HG02610 (cell line): ENCODE results near the gene GBGT1.

Experiments
- ATAC-seq: cut with Tn5 transposase; IDR thresholded peaks from one replicate; pipeline ENCODE4 v1.9.1; 2021; ENCODE audit warnings: mild to moderate bottlenecking, moderate library complexity; ENCODE audit not compliant: unreplicated experiment

Gene GBGT1

DNA sequence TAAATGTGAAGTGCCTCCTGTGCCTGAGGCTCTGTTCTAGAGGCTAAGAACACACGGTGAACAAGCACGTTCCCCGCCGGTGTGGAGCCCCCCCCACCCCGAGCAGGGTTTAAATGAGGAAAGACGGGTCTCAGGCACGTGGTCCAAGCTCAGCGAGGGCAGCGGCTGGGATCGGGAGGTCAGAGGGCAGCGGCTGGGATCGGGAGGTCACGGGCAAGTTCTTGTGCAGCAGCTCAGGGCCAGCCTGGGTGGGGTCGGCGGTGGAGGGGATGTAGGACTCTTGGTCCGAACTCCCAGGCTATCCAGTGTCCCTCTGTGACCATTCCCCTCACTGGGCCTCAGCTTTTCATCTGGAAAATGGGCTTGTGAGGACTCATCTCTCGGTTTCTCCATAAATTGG is 2.7 kb upstream of the GBGT1 start:
- no peak for ATAC-seq

DNA sequence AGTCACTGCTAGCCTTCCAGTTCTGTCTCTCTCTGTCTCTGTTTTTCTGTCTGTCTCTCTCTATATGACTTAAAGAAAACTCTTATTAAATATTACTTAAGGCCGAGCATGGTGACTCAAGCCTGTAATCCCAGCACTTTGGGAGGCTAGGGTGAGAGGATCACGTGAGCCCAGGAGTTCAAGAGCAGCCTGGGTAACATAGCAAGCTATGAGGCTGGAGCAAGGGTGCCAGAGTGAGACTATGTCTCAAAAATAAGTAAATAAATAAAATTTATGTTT is 1.7 kb upstream of the GBGT1 start:
- no peak for ATAC-seq

DNA sequence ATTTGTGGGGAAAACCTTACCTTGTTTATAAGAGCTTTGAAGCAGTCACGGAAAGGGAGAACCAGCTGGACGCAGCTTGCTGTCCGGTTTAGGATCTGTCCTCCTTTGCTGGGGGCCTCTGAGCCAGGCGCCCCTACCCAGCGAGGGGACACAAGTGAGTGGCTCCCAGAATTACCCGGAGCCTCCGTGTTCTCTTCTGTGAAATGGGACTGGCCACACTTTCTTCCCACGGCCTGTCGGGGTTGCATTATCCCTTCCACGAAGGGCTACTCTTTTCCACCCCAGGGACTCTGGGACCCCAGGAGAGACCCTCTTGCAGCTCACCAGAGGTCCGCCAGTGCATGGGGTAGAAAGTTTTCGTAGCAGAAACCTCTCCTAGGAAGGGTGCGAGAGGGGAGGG is 477 bp upstream of the GBGT1 start:
- no peak for ATAC-seq

DNA sequence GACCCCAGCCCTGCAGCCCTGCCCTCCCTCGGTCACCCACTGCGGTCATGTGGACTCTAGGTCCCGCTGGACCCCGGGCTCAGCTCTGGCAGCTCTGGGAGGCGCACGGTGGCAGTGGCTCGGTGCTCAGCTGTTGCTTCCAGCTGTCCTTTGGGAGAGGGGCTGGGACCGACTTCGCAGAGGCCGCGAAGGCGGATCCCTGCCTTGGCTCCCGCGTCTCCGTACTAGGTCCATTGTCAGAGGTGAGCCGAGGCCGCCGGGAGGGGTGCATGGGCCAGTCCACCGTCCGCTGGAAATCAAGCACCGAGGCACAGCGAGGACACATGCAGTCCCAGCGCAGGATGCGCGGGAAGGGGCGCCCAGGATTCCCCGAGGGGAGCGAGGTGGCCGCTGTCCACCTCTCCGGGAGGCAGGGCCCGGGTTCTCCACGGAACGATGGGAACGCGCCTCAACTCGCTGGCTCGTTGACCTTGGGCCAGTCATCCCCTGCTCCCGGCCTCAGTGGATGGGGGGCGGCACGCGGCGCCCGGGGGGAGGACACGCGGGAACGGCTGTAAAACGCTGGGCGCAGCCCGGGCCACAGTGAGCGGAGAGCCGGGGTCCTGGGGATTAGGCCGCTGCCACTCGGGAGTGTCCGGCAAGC is 732 bp downstream of the GBGT1 start:
- ATAC-seq = no peak

DNA sequence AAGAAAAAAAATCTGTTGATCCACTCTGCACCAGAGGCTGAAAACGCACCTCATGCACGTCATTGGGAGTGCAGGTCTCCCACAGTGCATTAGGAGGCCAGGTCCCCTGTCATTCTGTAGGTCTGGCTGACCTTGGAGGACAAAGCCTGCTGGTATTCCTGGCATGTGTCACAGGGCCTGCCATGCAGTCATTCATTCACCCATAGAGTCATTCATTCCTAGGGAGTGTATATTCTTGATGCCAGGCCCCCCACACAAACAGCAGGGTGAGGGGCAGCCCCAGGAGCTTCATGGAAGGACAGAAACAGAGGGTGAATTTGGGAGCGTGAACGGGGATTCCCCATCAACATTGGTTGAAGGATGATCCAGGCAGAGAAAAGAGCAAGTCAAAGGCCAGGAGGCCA is 2.2 kb downstream of the GBGT1 start:
- no peak for ATAC-seq

DNA sequence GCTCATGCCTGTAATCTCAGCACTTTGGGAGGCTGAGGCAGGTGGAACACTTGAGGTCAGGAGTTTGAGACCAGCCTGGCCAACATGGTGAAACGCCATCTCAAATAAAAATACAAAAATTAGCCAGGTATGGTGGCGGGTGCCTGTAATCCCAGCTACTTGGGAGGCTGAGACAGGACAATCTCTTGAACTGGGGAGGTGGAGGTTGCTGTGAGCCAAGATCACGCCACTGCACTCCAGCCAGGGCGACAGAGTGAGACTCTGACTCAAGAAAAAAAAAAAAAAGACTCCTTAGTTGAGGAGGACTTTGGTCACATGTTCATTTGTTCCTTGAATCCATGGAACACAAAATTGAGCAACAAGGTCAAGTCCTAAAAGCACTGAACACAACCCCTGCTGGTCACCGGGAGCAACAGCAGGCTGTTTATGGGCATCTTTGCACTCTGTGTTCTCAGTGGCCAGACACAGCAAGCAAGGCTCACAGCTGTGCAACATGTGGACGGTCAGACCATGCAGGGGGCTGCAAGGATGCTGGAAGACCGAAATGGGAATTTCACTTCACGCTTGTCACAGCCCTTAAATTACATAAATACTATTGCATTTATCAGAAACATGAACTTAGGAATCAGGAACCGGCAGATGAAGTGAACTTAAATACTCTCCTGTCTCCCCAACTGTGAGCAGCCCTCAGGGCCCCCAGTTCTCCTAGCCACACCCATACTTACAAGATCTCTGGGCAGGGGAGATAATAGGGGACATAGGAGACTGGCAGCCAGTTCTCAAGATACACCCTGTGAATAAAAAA is 2.8 kb downstream of the GBGT1 start:
- ATAC-seq = no peak

DNA sequence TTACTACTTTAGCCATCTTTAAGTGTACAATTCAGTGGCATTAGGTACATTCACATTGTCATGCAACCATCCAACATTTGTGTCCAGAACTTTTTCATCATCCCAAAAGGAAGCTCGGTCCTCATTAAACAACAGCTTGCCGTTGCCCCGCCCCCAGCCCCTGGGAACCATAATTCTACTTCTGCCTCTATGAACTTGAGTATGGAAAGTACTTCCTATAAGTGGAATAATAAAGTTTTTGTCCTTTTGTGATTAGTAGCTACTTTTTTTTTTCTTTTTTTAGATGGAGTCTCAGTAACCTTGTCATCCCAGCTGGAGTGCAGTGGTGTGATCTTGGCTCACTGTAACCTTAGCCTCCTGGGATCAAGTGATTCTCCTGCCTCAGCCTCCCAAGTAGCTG is 5.0 kb downstream of the GBGT1 start:
- ATAC-seq = no peak

DNA sequence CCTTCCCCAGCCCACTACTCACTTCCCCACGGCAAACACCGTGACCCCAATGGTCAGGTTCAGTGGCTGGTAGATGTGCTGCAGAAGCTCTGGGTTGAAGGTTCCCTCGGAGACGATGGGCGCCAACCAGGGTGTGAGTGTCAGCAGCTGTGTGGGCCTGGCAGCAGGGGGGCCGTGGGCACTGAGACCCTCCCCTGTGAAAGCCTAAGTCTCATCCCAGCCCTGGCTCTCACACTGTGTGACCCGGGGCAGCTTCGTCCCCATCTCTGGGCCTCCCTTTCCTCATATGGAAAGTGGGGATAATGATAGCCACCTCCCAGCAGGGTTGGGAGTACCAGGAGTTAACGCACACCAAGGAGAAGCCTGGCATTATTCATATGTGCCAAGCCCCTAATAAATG is 8.6 kb downstream of the GBGT1 start:
- ATAC-seq = no peak

DNA sequence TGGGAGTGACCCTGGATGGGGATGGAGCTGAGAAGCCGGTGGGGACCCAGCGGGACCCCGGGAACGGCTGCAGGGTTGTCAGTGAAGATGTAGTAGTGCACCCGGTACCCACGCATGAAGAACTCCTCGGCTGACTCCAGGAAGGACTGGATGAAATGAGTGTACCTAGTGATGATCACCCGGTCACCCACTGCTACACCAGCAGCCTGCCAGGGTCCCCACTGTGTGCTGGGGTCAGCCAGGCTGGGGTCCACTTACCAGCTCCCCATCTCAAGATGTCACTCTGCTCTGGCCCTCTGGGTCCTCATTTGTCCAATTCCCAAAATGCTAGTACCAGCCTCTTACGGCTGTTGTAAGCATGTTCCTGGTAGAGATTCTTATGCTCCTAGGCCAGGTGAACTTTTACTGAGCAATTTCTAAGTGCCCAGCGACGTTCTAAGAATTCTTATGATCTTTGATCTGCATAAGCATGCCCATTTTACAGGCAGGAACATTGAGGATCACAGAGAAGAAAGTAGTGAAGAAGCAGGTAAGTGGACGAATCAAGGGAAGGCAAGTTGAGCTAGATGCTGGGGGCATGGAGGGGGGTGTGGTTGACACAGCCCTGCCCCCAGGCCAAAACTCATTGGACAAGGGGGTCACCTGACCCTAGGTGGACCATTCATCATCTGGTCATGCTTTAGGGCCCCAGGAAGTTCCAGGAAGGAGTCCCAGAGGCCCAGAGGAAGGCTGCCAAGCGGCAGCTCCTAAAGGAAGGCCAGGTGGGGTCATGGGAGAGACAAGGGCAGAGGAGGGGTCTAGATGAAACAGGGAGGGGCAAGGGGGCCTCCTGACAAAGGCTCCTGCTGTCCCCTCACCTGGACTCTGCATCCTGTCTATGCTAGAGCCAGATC is 9.4 kb downstream of the GBGT1 start:
- no peak for ATAC-seq

DNA sequence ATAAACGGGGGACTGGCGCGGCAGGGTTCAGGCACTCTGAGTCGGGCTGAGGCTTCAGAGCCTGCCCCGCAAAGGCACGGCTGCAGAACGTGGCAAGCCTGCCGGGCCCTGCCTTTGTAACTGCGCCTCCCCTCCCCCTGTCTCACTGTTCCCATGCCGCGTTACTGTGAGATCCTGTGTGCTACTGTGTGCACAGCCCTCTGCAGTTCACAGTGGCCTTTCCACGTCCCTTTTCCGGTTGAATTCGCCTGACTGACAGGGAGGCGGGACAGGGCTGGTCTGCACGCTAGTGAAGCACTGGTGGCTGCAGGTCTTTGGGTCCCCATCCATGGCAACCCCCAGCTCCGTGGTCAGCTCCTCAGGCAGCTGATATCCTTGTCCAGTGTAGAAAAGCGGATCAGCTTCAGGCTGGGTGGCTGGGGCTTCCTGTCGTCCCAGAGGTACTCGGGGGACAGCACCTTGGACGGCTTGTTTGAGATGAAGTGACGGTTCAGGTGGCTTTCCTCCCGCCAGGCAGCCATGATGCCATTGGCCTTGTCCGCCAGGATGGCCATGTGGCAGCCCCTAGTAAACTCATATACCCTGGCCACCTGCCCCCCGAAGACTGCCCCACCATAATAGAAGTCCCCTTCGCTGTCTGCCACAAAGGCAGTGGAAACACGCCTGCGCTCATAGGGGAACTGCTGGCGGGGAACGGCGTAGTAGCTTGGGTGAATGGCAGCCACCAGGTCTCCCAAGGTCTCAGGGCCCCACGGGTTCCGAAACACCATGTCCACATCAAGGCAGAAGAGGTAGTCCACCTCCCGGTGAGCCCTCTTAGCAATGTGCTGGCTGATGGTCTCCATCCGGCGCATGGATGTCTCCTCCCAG is 10.3 kb downstream of the GBGT1 start:
- ATAC-seq = no peak

DNA sequence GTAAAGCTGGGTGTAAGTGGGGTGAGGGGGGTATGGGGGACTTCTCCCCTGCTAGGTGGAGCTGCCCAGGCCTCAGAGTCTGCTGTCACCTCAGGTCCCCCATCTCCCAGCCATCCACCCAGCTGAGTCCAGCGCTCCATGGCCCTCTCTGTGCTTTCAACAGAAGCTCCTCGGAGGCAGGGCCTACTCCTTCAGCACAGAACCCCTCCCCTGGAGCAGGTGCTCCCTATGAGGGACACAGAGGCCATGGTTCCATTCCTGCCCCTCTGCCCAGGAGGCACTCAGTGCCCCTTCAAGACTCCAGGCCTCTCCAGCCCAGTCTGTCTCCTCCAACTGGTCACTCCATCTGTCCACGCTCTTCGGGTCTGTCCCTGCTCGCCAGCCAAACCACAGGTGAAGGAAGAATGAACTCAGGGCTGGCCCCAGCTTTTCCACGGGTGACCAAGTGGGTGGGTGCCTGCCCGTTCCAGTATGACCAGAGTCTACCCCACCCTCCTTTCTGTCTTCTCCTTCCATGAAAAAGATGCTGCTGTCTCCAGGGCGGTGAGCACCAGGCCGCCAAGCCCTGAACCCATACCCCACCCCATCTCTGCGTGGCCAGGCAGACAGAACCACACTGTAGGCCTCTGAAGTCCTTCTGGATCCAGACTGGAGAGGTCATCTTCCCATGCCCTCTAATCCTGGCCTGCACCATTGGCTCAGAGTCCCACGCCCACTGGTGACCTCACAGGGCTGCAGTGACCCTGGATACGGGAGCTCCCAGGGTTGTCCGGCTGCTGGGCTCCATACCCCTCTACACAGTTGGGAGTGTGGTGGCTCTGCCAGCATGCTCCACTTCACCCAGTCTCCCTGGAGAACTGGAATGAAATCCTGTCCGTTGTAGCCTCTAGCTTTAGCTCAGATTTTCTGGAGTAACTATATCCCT is 11.9 kb downstream of the GBGT1 start:
- ATAC-seq = no peak

DNA sequence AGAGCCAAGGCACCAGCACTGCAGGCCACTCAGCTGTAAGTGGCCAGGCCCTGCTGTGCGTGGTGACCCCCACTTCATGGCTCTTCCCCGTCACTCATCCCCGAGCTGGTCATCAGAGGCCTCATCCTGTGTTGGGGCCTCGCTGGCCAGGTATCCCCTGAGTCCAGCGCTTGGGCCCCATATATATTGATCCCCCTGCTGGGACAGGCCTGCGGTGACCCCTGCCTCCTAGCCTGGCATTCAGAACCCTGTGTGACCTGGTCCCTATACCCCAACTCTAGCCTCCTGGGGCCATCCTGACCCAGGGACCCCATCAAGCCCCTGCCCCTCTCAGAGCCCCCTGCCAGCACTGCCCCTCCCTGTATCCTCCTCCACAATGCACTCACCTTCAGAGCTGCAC is 12.7 kb downstream of the GBGT1 start:
- no peak for ATAC-seq

DNA sequence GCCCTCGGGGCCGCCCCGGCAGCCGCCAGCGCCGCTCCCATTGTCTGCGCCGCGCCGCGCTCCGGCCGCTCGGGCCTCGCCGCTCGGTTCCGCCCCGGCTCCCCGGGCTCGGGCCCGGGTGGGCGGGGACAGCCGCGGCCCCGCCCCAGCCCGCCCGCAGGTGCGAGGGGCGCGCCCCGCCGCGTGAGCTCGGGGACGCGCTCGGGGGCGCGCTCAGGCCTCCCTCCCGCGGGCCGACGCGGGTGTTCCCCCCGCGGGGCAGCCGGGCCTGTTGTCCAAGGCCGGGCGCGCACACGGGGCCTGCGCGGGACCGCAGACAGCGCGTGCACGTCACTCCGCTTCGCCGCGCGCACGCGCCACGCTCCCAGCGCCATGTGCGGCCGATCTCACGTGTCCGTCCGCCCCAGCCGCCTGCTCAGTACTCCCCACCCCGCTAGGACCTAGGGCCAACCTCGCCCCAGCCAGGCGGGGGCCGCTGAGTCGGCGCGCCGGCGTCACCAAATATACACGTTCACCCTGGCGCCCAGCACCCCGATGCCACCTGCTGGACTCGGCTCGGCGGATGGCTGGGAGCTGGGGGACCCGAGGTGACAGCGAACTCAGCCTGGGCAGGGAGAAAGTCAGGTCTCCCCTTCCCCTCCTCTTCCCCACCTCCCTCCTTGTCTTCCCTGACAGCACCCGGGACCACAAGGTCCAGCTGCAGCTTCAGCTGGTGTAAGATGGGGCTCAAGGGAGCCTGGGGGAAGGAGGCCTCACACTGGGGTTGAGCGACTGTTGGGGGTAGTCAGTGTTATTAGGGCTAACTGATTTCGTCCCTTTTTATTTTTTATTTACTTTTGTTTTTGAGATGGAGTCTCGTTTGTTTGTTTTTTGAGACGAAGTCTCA is 14.3 kb downstream of the GBGT1 start:
- ATAC-seq = peak; percentile 51

DNA sequence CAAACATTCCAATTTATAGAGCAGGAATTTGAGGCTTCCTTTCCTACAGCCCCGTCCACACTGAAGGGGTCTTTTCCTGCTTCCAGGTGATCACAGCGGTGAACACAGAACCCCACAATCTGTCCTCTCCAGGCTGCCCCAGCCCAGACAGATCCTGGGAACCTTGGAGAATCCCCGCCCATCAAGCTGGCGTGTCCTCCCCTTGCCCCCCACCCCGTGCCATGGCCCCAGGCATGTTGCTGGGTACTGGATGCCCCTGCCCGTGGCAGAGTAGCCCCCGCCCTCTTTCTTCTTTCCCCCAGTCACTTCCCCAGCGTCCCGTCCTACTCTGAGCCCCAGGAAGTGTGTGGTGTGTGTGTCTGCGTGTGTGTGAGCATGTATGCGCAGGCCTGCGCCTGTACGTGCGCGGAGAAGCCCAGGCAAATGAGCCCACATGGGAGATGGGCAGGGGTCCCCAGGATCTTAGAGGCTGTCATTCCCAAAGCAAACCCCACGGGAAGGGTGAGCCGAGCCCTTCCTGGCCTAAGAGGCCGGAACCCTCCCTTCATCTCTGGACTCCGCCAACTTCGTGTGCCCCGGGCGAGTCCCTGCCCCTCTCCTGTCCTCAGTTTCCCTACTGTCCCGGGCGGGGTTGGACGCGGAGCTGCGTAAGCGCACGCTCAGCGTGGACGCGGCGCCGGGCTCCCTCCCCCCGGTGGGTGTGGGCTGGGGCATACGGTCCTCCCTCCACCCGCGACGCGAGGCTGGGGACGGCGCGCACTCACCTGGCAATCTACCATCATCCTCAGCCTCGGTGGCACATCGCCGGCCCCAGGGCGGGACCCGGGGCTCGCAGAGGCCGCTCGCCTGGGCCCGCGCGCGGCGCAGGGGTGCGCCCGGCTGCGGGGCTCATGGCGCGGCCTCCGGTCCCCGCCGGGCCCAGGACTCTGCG is 15.2 kb downstream of the GBGT1 start:
- peak; percentile 13 for ATAC-seq

DNA sequence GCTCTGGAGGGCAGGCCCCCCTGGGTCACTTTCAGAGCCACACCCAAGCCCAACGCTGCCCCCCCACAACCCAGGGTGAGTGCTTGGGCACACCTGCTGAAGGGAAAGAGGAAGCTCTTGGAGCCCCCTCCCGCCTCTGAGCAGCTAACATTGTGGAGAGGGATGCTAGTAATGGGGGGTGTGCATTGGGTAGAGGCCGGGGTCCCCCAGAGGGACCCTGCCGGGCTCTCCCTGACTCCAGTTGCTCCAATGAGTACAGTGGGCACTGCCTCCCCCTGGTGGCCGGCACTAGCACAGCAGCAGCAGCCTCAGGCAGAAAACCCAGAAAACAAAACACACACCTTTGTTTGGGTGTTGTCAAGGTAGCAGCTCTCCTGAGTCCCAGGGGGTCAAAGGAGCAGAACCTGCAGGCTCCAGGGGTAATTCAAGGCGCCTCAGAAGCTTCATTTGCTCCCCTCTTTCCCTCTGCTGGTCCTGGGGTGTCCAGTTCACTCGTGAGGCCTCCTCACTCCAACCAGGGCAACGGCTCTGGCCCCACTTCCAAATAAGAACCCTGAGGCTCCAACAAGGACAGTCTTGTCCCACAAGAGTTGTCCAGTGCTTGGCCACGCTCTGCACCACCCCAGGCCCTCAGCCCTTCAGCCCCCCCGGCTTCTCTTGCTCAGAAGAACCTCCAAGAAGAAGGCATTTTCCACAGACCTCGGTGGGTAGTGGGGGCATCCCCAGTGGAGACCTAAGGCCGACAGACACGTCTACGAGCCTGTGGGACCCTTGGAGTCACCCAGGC is 16.1 kb downstream of the GBGT1 start:
- ATAC-seq = peak; percentile 21

DNA sequence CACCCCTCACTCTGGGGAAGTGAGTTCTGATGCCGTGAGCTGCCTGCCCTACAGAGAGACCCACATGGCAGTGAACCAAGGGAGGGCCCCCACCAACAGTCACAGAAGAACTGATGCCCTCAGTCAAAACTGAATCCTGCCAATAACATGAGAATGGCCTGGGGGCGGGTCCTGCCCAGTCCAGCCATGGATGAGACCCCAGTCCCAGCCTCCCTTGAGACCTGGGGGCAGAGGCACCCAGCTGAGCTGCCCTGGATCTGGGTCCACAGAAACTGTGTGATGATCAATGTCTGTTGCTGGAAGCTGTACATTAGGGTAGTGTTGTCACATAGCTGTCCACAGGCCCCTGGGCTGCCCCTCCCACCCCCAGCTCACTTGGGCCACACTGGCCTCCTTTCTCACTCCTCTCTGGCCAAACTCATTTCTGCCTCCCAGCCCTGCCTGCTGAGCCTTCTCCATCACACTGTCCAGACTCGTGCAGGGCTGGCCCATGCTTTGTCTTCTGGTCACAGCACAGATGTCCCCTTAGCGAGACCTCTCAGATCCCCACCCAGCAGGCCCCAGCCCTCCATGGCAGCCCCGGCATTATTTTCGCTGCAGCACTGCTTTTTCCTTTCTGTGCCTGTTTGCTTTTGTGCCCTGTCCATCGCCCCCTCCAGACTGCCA is 16.8 kb downstream of the GBGT1 start:
- ATAC-seq = no peak
